NCI-H1436 (cell line): Measurements from ENCODE around the gene NHEJ1.

Experiments
- DNase-seq: peaks from one replicate; lab custom pipeline; 2025; lab: John Stamatoyannopoulos, UW

Gene NHEJ1

DNA sequence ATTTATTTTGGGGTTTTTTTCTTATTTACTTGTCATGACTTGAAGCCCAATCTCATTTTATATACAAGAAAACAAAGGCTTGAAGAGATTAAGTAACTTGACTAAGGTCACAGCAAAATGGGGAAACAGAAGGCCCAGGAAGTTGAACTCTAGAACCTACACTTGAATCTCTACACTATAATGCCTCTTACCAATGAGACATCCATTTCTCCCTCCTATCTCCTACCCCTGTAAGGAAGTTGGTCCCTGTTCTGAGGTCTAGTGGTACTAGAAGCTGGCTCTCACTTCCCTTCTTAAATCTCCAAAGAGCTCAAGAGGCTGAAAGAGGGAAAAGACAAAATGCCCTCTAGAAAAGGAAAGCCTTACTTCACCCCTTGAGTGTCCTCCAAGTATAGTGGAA is 74.4 kb downstream of the NHEJ1 start:
- no peak for DNase-seq

DNA sequence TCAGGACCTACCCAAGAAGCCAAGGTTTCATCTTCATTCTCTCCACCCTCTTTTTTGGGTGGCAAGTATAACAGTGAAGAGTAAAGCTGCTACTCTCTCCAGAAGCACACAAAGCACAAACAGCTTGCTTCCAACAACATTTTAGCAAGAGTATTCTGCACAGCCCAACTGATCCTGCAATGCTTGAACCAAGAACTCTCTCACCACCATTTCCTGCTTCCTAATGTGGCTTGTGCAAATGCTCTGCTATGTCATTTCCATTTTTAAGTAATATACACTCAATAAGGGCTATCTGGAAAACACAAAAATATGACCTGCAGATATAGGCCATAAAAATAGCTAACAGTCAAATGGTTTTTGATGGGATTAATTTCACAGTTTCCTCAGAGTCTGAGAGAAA is 75.8 kb downstream of the NHEJ1 start:
- no peak for DNase-seq

DNA sequence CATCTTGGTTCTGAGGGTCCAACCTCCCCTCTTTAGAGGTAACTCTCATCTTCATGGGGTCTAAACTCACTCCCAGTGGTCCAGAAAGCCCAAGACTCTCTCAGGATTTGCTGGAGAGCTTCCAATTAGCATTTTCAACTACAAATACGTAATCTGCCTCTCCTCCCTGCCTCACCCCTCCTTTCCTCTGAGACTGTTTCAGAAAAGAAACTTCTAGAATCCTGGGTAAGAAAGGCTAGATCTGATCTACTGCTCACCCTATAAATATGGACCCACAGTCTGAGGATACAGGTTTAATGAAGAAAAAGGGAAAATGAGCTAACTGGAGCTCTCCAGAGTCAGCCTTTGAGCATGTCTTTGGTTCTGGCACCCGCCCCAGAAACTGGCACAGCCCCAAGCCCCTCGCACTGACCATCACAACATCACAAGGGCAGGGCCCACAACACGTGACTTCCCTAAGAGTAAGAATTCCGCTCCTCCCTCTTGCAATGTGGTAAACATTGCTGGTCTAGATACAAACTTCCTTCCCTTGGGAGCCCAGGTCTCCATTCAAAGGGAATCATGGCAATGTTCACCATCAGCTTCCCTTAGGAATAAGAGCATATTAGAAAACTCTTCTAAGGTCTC is 78.2 kb downstream of the NHEJ1 start:
- DNase-seq, result no peak

DNA sequence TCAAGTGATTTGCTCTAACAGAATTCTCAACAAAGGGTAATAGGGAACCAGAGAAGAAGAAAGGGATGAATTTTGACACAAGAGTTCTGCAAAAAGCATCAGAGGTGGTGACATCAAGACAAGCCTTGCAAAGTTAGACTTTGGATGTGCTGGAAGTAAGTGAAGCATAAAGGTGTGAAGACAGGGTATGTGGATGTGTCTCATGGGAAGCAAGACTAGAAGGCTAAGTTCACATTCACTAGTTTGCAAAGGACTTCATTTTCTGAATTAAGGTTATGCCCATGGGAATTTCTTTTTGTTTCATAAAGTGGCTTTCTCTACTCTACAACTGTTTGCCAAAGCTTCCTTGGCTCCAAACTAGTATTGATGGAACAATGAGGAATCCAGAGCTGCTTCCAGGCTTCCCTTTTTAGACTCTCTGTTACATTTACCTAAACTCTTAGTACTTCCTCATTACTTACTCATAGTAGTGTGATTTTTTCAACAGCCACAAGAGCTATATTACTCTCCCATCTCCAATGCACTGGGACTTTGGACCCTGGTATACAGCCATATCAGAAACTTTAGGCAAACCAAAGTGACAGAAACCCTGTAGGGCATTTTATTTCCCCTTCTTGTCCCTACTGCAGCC is 78.8 kb downstream of the NHEJ1 start:
- no peak for DNase-seq

DNA sequence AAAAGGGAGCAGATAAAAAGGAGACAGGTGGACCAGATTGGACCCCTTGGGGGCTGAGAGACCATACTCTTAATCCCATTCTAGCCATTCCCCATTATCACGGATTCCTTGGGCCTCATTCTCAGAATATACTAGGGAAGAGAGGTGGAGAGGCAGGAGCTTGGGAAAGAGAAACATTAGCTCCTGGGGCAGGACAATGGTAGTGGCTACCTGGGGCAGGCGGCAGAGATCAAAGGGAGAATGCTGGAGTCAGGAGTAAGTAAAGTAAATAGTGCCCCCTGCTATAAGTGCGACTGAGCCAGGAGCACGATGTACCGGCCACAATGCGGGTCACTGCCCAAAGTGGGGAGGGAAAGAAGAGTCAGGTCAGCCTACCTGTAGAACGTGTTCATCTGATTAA is 79.5 kb downstream of the NHEJ1 start:
- DNase-seq, result no peak

DNA sequence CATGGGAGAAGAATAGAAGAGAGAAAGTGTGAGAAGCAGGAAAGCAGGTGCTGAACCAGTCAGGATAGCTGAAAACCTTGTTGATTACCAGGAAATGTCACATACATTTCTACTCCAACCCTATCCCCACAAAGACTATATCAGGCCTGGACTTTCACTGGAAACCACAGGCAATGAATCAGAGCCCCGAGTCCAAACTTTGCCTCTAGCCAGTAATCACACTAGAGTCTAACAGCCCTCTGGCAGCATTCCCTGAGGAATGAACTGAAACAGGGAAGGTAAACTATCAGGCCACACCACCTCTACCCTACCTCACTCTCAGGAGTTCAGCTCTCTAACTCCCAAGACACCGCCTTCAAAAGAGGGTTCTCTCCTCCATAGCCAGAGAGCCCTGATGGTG is 81.2 kb downstream of the NHEJ1 start:
- no peak for DNase-seq

DNA sequence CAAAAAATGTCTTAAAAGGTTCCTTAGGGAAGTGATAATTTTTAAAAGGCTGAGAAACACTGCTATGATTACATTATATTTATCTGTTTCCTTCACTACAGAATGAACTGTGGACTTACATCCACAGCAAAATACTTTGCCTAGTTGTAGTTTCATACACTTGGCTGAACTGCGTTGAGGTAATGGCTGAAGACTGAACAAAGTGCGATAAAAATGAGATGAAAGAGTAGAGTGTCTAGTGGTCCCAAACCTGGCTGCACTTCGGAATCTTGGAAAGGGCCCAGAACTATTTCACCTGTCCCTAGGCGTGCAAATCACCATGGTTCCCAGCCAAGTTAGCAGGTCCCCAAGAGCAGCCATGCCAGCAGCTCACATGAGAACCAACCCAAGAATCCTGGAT is 81.7 kb downstream of the NHEJ1 start:
- DNase-seq, result no peak

DNA sequence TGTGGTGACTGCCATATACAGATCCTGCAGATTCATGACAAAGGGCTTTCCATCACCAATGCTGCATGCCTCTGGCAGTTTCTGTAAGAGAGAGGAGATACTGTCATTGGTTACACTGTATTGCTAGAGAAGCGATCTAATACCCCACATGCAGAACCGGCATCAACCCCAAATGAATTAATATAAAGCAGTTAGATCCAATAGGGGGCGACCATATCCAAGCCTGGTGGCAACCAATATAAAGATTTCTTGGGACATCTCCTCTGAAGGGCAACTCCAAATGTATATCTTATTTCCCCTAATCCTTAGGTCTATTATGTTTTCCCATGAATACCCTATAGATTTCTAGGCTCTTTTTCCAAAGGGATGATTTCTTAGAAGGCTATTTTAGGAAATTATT is 82.5 kb downstream of the NHEJ1 start:
- DNase-seq, result no peak

DNA sequence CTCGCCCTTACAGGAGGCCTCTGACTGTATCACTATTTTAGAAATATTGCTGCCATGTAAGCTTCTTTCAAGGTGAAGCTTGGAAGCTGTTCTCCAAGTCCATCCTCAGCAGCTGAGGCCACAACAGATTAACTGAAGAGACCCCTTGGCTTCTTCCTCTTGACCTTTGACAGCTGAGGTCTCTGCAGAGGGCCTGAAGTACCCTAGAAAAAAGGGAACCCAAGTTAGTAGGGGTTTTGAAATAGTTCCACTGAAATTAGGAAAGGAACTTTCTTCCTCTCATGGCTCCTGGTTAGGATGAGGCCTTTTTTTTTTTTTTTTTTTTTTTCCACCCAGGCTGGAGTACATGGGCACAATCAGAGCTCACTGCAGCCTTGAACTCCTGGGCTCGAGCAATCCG is 84.4 kb downstream of the NHEJ1 start:
- DNase-seq, result no peak

DNA sequence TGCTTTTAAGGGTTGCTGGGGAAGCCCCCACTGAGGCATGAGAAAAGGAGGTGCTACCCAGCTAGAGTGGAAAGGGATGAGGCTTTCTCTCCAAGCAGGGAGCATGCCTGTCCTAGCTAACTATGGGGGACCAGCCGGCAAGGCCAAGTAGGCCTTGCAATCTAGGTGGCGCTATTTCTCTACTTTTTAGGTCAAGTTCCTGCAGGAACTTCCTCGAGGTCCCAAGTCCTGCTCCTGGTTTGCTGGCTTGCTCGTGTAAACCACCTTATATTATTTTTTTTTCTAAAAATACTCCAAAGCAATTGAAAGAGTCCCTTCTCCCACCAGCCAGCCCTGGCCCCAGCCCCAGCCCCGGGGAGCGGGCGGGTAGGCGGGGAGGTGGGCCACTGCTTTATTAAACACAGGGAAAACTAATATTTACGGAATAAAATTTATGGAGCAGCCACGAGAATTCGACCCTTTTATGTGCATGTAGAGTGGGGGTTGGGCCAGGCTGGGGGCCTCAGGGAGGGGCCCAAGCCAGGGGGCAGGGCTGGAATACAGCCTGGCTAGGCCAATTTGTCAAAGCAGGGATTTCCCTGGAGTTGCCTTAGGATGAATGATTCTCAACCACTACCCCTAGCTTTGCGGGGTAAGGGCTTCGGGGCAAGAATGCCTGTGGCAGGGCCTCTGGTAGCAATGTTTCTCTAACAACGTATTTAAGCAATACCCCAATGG is 87.0 kb downstream of the NHEJ1 start:
- DNase-seq, result peak; percentile 25

DNA sequence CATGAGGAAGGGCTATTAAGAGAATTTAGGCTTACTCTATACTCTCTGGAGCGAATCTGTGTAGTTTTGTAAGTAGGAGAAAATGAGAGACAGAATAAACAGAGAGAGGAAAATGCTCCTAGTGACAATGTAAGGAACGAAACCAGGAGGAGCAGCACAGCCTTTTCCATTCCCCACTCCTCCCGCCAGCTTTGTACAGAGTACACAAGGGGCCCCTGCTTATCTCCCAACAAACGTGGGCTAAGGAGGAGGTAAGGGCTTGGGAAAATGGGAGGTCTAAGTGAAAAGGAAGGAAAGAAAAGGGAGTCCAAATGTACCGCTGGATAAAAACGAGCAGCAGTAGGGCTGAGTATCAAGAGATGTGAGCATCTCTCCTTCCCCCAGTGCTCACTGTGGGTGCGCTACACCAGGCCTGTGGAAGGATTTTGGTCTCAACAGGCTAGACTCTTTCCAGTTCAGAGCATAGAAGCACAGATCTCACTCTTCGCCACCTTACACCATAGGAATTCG is 87.8 kb downstream of the NHEJ1 start:
- DNase-seq, result no peak

DNA sequence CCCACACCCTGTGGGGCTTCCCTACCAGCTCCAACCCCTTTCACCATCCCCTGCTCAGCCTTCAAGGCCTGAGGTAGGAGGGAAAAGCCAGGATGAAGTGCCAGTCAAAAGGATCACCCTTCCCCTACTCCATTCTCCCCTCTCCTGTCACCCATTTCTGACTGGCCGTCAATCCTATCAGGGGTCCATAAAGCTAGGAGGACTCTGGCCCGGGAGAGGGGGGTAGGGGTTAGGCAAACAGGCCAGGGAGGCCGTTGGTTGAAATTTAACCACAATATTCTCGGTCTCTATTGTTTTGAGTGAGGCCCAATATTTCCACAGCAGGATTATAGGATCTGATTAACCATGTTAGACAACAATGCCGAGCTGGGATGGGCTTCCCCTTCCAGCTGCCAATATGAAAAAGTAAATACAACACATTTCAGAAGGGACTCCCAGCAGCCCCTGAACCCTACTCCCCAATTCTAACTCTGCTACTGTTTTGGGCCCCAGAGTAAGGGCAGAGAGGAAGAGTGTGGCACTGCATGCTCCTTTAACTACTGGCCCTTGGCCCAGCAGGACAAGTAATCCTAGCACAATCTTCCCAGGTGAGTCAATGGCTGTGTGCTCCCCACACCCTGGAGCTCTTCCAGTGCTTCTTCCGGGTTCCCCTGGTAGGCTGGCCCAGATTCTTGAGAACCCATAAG is 89.3 kb downstream of the NHEJ1 start:
- DNase-seq, result no peak

DNA sequence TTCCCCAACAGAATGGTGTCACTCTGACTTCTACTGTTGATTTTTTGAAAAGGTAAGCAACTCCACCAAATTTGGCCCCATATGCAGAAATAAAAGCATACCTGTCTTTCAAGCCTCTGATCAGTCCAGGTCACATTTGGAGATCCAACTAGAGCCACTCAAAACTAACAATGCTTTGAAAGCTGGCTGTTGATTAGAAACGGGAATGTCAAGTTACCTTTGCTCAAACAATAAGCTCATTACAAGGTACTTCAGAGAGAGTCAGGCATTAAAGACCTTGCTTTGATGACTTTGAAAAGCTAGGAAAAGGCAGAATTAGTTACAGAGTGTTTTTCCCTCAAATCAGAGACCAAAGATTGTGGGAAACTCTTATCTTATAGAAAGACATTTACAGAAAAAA is 95.1 kb downstream of the NHEJ1 start:
- DNase-seq, result no peak

DNA sequence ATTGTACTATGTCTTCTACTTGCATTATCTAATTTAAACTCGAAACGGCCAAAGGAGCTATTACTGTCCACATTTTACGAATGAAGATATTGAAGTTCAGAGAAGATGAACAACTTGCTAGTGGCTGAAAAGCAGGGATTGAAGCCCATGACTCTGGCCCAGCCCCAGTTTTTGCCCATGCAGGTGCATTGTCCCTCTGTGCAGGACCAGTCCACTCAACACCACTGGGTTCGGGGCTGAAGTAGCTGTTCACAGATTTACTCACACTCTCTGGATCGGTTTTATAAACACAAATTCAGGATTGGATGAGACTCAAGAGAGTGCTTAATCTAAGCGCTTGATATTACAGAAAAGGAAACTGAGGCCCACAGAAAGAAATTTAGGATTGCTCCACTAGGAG is 98.5 kb downstream of the NHEJ1 start:
- no peak for DNase-seq

DNA sequence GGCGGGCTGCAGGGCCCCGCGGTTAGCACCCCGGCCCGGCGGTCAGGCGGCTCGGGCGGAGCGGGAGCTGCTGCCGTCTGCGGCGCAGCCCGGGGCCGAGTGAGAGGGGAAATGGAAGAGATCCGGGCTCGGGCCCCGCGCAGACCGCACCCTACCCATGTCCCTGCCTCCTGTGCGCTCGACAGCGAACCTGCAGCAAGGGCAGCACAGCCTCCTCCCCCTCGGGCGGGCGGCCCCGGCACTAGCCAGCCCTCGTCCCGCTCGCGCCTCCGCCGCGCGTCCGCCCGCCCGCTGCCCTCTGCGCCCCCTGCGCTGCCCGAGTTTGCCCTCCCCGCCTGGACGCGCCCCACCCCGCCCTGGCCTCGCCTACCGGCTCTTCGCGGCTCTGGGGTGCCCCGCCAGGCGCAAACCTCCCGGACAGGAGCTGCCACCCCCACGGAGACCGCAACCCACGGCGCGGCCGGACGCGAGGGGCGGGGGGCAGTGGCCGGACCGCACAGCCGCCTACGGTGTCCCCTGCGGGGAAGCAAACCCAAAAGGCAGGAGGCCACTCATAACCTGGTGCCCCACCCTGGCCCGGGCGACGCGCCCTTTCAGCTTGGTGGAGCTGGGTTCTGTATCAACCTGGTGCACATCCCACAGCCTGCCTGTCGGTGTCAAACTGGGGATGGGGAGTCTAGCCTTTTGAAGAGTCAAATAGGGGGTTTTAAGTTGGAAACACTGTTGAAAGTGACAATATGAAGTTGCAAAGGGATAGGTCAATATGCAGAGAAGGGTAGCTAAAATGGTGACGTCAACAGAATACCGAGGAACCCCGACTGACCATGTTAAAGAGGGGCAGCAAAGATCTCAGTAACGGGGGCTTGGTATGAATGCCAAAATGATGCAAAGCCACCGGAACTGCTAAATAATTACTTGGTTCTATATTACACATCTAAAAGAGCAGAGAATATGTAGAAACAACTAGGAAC is 99.5 kb downstream of the NHEJ1 start, which contains the start of gene IHH:
IHH (minus strand) TSS at position 101 of the 971 bp plus-strand sequence. CDS start 454 bp downstream, outside the sequence.
- DNase-seq, result no peak

DNA sequence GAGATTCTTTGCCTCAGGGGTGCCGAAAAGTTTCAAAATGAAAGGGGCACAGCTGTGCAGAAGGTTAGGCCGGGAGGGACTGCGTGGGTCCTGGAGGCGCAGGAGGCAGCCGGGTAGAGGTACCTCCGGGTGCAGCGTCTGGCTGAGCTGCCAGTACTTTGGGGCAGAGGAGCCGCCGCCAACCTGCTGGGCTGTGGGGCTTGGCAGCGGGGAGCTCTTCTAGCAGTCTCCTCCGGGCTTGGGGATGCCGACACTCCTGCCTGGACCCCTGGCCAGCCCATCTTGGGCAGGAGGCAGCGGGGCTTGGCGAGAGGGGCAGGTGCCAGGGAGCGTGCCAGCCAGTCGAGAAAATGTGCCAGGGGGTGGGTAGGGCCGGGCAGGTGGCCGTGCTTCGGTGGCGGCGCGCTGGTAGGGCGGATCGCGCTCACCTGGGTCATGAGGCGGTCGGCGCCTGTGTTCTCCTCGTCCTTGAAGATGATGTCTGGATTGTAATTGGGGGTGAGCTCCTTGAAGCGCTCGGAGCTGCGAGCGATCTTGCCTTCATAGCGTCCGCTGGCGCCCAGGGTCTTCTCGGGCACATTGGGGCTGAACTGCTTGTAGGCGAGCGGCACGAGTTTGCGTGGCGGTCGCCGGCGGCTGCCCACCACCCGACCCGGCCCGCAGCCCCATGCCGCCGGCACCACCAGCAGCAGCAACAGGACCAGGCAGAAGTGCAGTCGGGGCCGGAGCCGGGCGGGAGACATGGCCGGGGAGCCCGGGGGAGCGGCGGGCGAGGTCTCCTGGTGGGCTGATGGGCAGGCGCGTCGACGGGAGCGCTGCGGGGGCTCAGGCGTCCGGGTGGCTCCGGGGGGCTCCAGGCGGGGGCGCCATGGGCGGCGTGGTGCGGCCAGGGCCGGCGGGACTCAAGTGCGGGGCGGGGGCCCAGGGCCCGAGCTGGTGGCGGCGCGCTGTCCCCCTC is 100.6 kb downstream of the NHEJ1 start:
- no peak for DNase-seq

DNA sequence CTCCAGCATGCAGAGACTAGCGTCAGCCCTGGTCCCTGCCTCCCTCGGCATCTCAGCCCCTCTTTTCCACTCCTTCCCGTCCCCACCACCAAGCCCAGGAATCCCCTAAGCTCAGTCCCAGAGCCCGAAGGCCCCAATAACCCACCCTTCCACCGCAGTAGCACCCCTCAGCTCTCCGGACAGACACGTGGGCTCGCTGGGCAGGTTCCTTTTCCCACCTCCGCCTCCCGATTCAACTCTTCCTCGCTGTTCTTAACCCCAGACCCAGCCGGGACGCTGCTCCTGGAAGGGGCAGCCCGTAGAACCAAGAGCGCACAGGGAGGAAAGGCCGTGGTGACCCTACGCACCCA is 101.3 kb downstream of the NHEJ1 start:
- no peak for DNase-seq

DNA sequence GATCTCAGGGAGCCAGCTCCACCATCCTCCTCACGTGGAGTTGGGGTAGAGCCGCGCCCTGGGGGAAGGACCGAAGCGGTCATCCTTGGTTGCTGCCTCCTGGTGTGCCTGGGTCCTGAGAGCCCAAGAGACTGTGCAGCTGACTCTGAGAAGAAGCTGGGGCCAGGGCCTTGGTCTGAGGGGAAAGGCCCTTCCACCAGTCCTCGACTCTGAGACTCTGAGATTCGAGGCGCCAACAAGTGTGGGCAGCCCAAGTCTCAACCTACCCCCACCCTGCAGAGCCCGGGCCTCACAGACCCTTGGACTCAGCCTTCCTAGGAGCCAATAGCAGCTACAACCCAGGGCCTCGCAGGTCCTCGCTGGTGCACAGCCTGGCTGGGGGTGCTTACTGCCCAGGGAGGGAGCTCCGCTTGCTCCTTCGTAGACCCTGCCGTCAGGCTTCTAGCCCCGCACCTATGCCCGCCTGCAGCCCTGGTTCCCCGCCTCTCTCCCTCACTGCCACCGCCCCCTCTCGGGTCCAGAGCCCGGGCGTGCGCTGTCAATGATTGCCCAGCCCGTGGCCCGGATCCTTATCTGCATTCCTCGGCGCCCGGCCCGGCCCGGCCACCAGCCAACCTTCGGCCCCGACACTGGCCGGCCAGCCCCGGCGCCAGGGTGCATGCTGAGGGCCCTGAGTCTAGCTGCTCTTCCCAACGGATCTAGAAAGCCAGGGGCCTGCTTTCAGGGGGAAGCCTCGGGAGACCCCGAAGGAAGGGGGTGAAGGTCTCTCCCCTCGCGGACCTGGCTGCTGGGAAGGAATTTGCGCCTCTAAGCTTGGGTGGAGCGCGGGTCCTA is 101.9 kb downstream of the NHEJ1 start:
- no peak for DNase-seq
